GM18507 (cell line): ENCODE results near the gene GLI3.

Experiments
- DNase-seq: peaks from one replicate; pipeline ENCODE4 v3.0.0; 2011; ENCODE audit warnings: low read depth; ENCODE audit not compliant: insufficient read length; ENCODE audit errors: extremely low spot score
- FAIRE-seq: peaks from 2 replicates; lab custom pipeline; 2011; peaks lifted over from hg19 to GRCh38; lab: Jason Lieb, UNC

The GLI3 gene

DNA sequence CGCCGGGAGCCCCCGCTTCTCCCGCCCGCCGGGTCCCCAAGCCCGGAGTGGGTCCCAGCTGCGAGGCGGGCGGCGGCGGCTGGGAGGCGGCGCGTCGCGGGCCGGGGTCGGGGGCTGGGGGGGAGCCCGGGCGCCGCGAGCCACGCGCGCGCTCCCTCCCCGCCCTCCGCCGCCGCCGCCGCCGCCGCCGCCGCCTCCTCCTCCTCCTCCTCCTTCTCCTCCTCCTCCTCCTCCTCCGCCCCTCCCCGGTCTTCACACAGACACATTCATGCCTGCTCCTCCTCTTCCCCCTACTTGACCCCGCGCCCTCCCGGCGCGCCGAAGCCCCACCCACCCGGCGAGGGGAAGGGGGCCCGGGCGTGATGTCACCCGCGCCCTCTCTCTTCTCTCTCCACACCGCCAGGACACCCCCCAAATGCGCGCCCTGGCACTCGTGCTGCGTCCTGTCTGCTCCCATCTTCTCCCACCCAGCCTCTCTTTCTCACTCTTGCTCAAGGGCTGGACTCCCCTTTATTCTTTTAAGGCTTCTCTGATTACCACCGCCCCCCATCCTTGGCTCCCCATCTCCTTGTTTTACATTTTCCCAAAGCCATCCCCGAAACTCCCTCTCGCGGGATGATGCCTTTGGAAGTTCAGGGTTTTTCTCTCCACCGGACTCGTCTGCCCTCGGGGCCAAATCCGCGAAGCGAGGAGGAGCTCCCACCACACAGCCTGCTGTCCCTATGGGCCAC lies 967 bp upstream of the GLI3 start:
- DNase-seq (no peak), FAIRE-seq (no peak)

DNA sequence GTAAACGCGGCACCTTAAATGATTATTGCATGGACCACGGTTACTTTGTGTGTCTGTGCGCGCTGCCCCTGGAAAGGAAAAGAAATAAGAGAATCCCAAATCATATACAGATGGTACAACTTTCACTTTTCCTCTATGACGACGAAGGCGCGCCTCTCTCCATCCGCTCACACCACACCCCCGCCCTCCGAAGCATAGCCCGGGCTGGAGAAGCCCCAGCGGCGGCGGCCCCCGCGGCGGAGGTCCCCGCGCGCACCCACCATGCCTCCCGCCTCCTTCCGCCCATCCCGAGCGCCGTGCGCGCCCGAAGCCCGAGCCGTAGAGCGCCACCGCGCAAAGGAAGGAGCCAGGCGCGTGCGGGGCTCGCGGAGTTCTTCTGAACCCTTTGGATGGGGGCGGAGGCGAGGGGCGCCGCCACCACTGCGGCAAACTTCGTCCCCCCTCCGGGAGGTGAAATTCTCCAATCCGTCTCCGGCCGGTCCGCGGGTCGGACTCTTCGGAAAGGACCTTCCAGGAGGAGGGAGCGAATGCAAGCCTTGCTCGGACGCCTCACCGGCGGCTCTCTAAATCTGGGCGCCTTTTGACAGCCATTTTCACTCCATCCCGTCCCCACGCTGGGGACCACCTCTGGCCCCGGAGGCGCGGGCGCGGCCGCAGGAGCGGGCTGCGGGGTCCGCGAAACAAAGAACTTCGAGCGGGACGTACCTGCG lies 588 bp downstream of the GLI3 start:
- DNase-seq (no peak), FAIRE-seq (no peak)

DNA sequence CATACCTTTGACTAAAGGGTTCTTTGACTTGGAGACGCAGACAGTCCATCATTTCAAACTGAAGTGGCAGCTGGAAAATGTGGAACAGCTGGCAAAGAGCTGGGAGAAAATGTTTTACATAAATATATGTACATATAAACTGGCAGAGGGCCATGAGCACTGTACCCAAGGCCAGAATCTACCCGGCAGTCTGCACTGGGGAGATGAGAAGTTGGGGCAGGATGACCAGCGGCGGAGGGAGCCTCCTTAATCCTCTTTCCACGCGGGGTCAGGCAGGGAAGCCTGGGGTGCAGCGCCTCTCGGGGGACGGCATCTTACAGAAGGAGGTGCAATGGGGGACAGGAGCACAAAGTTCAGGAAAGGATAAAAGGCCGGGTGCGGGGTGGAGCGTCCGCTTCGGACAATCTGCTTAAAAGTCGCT lies 1.3 kb downstream of the GLI3 start:
- FAIRE-seq: no peak
- no peak for DNase-seq

DNA sequence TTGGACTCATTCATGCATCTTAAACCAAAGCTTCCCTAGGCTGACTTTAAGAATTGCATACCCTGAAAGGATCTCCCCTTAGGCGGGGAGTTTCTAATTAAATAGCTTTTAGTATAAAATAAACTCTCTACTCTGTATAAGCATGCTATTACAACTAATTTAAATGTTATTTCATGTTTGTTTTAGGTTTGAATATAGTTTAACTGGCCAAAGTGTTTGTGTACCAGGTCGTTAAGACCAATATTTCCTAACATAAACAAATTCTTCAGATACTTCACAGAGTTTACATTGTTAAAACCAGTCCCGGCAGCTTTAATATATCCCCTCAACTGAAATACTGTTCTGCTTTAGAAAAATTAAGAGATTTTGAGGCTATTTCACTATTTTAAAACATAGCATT lies 2.3 kb downstream of the GLI3 start:
- FAIRE-seq (no peak), DNase-seq (no peak)

DNA sequence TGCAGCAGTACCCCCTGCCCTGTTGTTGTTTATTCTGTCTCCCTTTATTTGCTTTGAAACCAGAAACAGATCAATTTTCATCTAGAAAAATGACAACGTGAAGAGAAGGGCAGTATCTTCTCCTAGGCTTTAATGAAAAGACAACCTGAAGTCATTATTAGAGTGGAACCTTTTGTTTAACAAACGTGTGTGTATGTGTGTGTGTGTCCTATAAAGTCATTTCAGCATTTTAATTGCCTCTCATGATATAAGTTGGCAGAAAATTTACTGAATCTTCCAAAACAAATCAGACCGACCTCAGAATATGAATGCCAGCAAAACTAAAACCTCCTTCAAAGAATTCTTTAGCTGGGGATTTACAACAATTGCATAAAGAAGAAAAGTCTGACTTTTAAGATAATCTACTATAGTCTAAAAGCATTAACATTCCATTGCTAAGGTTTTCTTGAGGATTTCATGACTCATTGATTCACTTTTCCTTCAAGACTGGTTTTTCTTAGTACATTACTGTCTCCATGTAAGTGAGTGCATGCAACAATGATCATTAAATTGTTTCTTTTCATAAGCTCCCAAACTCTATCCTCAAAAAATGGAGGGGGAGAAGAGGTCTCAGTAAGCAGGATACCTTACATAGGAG lies 3.2 kb downstream of the GLI3 start:
- no peak for DNase-seq
- no peak for FAIRE-seq

DNA sequence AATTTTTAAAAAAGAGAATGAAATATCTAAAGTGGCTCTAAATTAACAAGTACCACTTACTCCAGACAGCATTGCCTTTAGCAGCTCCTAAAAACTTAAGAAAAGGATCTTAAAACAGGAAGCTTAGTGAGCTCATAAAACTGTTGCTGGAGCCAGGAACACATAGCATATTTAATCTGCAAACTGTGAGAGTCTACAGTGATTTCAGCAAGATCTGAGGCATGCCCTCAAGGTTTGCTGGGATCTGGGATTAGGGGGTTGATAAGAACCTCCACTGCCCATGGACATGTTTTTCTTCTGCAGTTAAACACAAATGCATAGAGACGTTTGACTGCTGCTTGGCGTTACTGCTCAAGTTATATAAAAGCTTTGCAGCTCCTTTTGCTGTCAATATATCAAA lies 3.8 kb downstream of the GLI3 start:
- DNase-seq: no peak
- no peak for FAIRE-seq

DNA sequence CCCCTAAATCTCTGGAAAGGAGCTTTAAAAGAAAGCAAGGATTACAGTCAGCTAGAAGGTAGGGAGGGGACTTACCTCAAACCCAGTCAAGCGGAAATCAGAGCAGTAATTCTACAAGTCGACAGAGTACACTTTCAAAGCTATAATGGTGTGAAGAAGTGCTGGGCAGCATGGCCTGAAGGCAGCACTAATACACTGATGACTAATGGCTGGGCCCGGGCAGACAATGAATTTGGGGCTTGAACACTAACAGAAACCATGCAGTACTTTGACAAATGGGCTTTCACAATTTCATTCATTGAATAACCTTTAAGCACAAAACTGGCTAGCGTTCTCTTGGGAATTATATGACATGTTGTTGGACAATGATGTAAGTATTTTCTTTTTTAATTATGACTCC lies 4.7 kb downstream of the GLI3 start:
- DNase-seq: no peak
- no peak for FAIRE-seq

DNA sequence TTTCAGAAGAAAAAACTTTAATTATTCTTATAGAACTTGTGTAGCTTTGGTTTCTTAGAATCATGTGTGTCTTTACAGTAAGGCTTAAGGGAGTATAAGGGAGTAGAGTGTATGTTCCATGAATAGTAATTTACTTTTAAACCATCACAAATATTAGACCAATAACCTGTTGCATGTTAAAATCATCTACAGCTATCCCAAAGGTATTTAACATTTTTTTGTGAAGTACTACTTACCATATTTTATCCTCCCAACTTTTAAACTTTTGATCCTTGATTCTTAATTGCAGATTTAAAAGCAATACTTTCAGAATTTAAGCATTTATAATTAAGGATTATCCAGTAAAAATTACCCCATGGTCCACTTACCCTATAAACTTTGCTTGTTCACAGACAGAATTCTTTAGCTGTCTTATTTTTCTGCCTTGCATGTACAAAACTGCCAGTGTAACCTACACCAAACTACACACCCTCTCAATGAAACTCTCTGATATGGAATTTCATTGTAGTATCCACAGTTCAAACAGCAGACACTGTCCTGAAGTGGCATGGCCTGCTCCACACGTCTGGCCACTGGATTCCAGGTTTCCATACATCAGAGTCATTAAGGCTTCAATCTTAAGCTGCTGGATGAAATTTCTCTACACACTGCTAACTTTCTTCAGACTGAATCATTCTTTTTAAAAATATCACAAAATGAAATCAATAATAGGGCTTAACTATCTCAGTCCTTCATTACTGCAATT lies 5.8 kb downstream of the GLI3 start:
- FAIRE-seq (no peak), DNase-seq (no peak)

DNA sequence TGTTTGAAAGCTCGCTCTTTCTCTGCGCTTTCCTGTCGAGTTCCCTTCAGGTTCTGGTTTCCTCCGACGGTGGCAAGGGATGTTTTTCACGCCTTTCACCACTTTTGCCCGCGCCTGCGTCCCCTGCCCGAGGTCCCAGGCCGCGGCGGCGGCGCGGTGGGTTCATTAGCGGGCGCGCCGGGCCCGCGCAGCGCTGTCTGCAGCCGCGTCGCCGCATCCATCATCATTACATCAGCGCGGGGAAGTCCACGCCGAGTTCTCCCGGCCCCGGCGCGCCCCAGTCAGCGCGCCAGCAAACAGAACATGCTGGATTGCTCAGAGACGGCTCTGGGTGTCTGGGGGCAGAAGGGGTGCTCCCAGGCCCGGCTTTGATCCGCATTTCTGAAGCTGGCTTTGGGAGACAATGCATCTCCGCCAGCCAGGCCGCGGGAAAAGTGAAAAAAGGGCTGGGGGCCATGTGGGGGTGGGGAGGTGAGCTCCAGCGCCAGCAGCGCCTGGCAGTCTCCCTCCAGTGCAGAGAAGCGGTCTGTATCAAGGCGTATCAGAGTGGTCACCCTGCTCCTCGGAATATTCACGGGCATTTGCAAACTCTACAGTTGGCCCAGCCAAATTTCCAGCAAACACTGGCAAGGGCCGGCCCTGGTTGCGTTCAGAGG lies 8.9 kb downstream of the GLI3 start:
- DNase-seq (no peak), FAIRE-seq (no peak)

DNA sequence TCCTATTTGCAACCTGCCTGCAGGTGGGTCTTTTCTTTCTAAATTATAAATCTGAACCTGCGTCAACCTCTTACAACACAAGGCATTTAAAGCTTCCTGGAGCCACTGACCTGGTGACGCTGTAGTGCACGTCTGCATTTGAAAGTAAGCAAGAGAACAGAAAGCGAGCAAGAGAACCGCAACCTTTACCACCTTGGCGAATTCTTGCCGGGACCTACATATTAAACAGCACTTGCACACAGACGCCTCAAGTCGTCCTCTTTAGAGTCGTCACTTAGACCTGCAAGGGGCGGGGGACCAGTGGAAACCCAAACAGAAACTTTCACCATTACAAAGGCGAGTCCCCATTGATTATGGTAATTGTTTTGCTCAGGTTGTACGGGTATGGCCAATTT lies 9.5 kb downstream of the GLI3 start:
- FAIRE-seq (peak; percentile 18), DNase-seq (no peak)

DNA sequence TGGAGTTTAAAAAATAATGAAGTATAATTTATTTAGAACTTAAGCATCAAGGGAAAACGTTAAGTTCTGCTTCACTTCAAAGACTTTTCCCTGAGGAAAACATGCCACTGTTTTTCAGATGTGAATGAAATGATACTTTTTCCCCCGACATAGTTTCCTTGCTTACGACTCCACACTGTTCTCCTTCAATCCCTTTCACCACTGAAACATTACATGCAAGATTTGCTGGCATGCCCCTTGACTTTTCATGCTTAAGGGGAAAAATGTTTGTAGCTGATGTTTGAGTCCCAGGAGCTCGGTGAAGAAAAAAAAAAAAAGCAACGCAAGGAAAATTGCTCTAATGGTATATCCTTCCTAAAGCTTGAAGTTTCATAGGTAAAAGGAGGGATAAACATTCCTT lies 10.0 kb downstream of the GLI3 start:
- DNase-seq: no peak
- FAIRE-seq: no peak

DNA sequence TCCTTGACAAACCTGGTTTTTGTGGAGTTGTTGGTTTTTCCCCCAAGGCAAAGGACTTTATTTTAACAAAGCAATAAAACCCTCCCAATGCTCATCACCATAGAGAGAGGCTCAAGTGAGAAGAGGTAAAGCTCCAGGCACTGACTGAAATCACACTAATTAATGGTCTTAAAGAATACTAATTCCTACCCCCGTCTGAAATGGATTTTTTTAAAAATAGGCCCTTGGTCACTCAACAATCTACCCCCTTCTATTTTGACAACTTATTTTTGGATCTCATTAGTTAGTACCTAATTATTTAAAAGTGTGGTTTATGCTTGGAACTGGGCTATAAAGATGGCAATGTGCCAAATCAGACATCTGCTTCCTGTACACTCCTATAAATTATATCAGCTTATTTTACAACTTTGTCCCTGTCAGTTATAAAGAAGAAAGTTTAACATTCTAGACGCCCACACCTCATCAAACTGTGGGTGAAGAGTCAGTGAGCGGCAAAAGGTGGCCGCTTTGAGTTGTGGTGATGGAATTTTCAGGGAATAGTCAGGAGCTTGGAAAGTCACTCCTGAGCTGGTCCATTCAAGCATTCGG lies 10.6 kb downstream of the GLI3 start:
- FAIRE-seq (no peak), DNase-seq (no peak)

DNA sequence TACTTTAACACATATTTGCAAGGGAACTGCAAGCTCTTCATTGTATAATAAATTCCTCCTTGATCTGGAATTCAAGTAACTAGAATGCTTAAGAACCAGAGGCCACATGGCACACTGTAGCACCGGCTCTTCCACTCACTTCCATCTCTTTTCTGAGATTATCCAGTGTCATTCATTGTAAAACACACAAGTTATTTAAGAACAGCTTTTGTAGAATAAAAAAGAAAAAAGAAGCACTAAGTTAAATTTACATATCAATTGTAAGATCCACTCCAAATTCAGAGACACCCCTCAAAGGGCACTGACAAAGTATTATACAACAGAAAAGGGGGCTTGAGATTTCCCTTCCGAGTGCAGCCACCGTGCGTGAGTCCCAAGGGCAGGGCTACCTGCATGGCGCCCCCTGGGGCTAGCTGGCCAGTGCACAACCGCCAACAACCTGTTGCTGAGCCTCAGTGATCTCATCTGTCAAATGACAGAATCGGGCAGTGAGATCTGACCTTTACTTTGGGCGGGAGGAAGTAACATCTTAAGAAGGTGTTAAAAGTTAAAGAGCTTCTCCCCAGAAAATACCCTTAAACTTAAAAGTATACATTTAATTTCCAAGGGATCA lies 12.5 kb downstream of the GLI3 start:
- DNase-seq: no peak
- FAIRE-seq: no peak

DNA sequence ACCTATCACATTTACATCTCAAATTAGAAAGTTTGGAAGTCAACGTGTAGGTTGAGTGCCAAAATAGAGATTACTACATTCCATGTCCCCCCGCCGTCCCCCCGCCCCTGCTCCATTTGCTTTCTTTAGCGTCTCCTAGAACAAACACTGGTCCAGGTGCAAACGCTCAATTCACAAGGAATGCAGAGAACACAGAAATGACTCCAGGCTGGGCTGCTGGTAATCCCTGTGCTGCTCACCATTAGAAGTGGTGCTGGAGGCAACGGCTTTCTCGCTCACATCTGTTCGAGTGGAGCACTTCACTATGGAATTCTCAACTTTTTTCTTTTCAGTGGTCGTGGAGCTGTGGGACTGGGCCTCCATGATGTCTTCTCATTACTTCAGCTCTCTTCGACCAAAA lies 14.1 kb downstream of the GLI3 start:
- FAIRE-seq: no peak
- no peak for DNase-seq

DNA sequence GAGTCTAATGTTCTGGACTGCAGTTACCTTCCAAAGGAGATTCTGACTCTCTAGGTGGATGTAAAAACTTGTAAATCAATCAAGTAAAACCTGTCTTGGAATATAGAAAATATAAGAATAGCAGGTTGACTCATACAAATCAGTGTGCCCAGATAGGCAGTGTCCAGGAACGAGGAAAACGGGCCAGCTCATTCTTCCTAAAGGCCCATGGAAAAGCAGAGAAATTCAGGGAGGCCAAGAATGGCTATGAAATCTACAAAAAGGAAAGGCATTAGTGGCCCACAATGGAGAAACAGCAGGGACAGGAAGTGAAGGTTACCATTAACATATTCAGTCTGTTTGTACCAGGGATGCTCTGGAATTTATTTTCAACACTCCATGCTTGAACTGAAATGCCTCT lies 14.9 kb downstream of the GLI3 start:
- FAIRE-seq: no peak
- no peak for DNase-seq

DNA sequence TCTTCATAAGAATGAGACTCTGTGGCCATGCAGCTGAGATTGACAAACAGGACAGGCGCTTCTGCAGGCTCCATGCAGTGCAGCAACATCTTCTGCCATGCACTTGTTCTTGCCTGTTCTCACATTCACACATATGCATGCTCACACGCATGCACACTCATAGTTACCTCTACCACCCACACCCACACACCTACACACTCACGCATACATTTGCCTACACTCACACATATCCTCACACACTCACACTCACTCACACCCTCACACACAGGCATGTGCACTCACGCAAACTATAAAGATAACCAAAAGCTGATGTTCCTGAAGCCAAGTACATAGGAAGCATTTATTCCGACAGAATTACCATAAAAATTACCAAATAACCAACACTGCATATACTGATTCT lies 15.7 kb downstream of the GLI3 start:
- FAIRE-seq (no peak), DNase-seq (no peak)

DNA sequence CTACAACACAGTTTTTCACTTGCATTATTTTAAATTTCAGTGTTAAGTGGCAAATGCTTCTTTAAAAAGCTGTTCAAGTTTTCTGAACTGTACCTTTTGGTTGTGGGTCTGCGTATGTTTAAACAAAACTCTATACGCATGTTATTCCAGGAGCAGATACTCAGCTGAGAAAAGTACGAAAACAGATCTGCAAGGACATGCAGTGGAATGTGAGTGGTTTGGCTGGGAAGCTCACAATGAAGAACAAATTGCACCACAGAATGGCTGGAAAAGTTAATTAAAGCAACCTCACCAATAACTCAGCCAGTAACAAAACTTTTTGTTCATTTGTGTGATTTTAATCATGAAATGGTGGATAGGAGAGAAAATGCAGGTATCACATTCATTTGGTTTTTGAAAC lies 17.6 kb downstream of the GLI3 start:
- no peak for FAIRE-seq
- no peak for DNase-seq

DNA sequence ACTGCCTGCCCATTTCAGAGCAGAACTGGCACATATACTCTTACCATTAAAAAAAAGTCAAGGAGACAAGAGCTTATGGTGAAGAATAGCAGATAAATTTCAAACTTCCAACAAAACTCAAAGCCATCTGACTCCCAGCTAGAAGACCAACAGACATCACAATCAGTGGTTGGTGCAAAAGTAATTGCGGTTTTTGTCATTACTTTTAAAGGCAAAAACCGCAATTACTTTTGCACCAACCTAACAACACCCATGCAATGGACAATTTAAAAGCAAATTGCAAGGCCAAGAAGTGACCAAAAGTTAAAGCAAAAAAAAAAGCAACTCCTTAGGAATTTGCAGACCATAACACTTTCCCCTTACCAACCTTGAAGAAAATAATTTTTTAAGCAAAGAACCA lies 18.8 kb downstream of the GLI3 start:
- DNase-seq (no peak), FAIRE-seq (no peak)

DNA sequence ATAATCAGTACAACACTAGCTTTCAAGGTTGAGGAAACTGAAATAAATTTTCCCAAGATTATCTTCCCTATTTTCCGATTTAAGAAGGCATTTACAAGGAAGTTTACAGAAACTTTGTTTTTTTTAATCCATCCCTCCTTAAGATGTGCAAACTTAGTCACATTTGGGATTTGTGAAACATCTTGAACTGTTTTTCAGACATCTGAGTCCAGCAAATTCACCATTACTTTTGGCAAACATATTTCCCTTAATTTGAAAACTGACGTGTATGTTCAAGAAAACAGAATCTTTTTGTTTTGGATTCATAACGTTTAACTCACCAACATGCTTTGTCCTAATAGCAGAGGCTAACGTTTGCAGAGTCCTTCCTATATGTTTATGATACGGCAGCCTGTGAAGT lies 19.5 kb downstream of the GLI3 start:
- FAIRE-seq: no peak

More for the DNA sequence above, 19.5 kb downstream of the GLI3 start:
- DNase-seq: no peak
